PC-3 (cell line): ENCODE measurements around the gene KCNQ5. TPM values are rescaled to one million over a fixed set of nuclear protein-coding genes. Genes with fewer than 3 reads are reported as not detected.

ENCODE experiments used
- ATAC-seq: fragments of 200-7000 bp; cut with Tn5 transposase; 2 replicates; pipeline ENCODE4 v1.9.1; 2020; ENCODE audit warnings: mild to moderate bottlenecking, moderate library complexity
- BruUV-seq: library from RNA; stranded (reverse); fragments of 400-500 nt; replicated peaks from 2 replicates; lab custom pipeline; 2021; lab: Mats Ljungman, UMichigan
- CTCF ChIA-PET: fragments of 300-600 bp; sonication (Branson Sonifier 250); formaldehyde crosslinking; loops from one replicate; lab custom pipeline; 2022; ENCODE audit warnings: antibody characterized with exemption; lab: Charles Lee
- POLR2A ChIA-PET: fragments of 300-600 bp; sonication (Branson Sonifier 250); formaldehyde crosslinking; loops from one replicate; lab custom pipeline; 2022; ENCODE audit warnings: antibody characterized with exemption; ENCODE audit not compliant: unreplicated experiment; lab: Charles Lee
- DNase-seq: peaks from one replicate; pipeline ENCODE4 v3.0.0-alpha.2; 2015
- H2AFZ ChIP-seq: fragments of 300-600 bp; sonication (generic); 2 replicates; pipeline ENCODE4 v1.6.0; 2016; ENCODE audit warnings: antibody characterized with exemption, low read length
- H3F3A ChIP-seq: fragments of 300-600 bp; sonication (generic); one replicate; pipeline ENCODE4 v1.6.0; 2017; ENCODE audit warnings: antibody characterized with exemption, low read length, control low read depth, mild to moderate bottlenecking; ENCODE audit not compliant: unreplicated experiment
- H3K27ac ChIP-seq: fragments of 300-600 bp; sonication (generic); 2 replicates; pipeline ENCODE4 v1.5.1; 2016; ENCODE audit warnings: mild to moderate bottlenecking, low read length
- H3K27me3 ChIP-seq: fragments of 300-600 bp; sonication (generic); 2 replicates; pipeline ENCODE4 v1.6.1; 2016; ENCODE audit warnings: low read length, mixed read lengths
- H3K36me3 ChIP-seq: fragments of 300-600 bp; sonication (generic); 2 replicates; pipeline ENCODE4 v1.6.1; 2016; ENCODE audit warnings: low read depth, mixed run types, low read length, mixed read lengths
- H3K4me1 ChIP-seq: fragments of 300-600 bp; sonication (generic); 2 replicates; pipeline ENCODE4 v1.5.1; 2016; ENCODE audit warnings: low read length; ENCODE audit not compliant: insufficient read depth
- H3K4me2 ChIP-seq: fragments of 300-600 bp; sonication (generic); 2 replicates; pipeline ENCODE4 v1.6.0; 2016; ENCODE audit warnings: low read length
- H3K4me3 ChIP-seq: fragments of 300-600 bp; sonication (generic); 2 replicates; pipeline ENCODE4 v1.5.1; 2016; ENCODE audit warnings: mild to moderate bottlenecking, low read length, mixed read lengths
- H3K79me2 ChIP-seq: fragments of 300-600 bp; sonication (generic); 2 replicates; pipeline ENCODE4 v1.6.1; 2017; ENCODE audit warnings: low read length, mixed read lengths
- H3K9ac ChIP-seq: fragments of 300-600 bp; sonication (generic); 2 replicates; pipeline ENCODE4 v1.6.0; 2016; ENCODE audit warnings: mild to moderate bottlenecking, low read length
- H3K9me2 ChIP-seq: fragments of 300-600 bp; sonication (generic); replicated peaks from 2 replicates; pipeline ENCODE4 v1.6.1; 2016; ENCODE audit warnings: mixed run types, low read length, mixed read lengths
- H3K9me3 ChIP-seq: fragments of 300-600 bp; sonication (generic); 2 replicates; pipeline ENCODE4 v1.6.1; 2016; ENCODE audit warnings: low read length, mixed read lengths
- H4K20me1 ChIP-seq: fragments of 300-600 bp; sonication (generic); 2 replicates; pipeline ENCODE4 v1.6.1; 2016; ENCODE audit warnings: low read length, mixed read lengths
- EZH2 ChIP-seq: fragments of 300-600 bp; sonication (generic); IDR thresholded peaks from one replicate; pipeline ENCODE4 v1.6.1; 2017; ENCODE audit warnings: antibody characterized with exemption, mild to moderate bottlenecking, low read length; ENCODE audit not compliant: unreplicated experiment
- EZH2phosphoT487 ChIP-seq: fragments of 300-600 bp; sonication (generic); IDR thresholded peaks from 2 replicates; pipeline ENCODE4 v1.6.1; 2018; ENCODE audit warnings: mild to moderate bottlenecking, antibody characterized with exemption, low read length, borderline replicate concordance
- intact Hi-C: fragments of 100-400 bp; cut with micrococcal nuclease; formaldehyde crosslinking; loops from 2 replicates; pipeline ENCODE4 v1.9.0; 2023
- total RNA-seq: library from RNA; depleted of rRNA; stranded (reverse); fragments of >200 nt; gene quantifications from 2 replicates; pipeline ENCODE4 v1.2.3, GENCODE V29; 2014
- TF ChIP-seq, protein P1 (sequence below): fragments of 300-600 bp; sonication (generic); conservative IDR thresholded peaks from 2 replicates; pipeline ENCODE4 v1.5.1; 2017; ENCODE audit warnings: antibody characterized with exemption, low read depth, mild to moderate bottlenecking, low read length

Gene KCNQ5
- total RNA-seq, 1 experiment from 2014 or later: not detected

DNA sequence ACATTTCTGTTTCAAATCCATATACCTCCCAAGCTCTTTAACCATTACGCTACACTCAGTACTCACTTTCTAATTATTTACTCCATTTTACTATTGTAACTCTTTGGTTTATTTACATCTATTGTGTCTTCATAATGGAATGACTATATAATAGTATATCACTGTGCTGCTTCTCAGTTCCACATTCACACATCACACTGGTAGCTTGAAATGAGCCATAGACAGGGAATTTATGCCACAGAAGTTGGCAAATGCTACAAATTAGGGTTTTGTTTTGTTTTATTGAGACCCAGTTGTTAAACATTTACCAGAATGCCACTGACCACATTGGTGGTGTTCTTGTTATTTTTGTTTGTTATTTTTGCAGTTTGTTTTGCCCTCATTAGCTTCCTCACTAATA lies 213.9 kb downstream of the KCNQ5 start:
- intact Hi-C loops: no loop called here
- no peaks in the 10 kb centered on the region for H3K9me2 ChIP-seq
- H3K4me1 ChIP-seq: no peaks in the 10 kb centered on the region
- BruUV-seq: no TSS peak
- POLR2A ChIA-PET: no interaction called here
- no peaks in the 10 kb centered on the region for H3K36me3 ChIP-seq
- H3K9ac ChIP-seq: no peak overlapping the region
- H3K79me2 ChIP-seq: no peaks in the 10 kb centered on the region
- no peaks in the 10 kb centered on the region for H3K9me3 ChIP-seq
- no peak overlapping the region for H3K4me3 ChIP-seq
- H3F3A ChIP-seq: no peaks in the 10 kb centered on the region
- no peaks in the 10 kb centered on the region for H4K20me1 ChIP-seq
- no peak overlapping the region for H3K4me2 ChIP-seq
- DNase-seq (no peak), ATAC-seq (no peak)
- TF ChIP-seq EZH2 (no peak), EZH2phosphoT487 (no peak)
- TF ChIP-seq, protein P1, sequence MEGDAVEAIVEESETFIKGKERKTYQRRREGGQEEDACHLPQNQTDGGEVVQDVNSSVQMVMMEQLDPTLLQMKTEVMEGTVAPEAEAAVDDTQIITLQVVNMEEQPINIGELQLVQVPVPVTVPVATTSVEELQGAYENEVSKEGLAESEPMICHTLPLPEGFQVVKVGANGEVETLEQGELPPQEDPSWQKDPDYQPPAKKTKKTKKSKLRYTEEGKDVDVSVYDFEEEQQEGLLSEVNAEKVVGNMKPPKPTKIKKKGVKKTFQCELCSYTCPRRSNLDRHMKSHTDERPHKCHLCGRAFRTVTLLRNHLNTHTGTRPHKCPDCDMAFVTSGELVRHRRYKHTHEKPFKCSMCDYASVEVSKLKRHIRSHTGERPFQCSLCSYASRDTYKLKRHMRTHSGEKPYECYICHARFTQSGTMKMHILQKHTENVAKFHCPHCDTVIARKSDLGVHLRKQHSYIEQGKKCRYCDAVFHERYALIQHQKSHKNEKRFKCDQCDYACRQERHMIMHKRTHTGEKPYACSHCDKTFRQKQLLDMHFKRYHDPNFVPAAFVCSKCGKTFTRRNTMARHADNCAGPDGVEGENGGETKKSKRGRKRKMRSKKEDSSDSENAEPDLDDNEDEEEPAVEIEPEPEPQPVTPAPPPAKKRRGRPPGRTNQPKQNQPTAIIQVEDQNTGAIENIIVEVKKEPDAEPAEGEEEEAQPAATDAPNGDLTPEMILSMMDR: no peak
- no peaks in the 10 kb centered on the region for H3K27me3 ChIP-seq
- no peak overlapping the region for H3K27ac ChIP-seq
- no peak overlapping the region for H2AFZ ChIP-seq
- CTCF ChIA-PET: interaction anchor here (0.6 kb wide), 1 partner anchor 128 kb away, joined by 4 read pairs; no protein-coding TSS in a partner anchor

DNA sequence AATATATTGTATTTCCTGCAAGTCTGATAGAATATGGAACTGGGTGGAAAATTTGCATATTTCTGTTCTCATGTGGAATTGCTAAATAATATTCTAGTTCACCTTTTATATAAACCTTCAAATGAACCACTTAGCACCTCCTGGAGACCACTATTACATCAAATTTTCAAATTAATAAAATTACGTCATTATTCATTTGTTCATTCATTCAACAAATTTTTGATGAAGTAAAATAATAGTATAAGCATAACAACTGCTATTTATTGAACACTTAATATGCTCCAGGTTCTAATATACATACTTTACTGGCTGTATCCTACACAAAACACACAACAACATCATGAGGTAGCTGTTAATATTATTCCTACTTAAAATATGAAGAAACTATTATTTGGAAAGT lies 215.1 kb downstream of the KCNQ5 start:
- TF ChIP-seq EZH2 (no peak), EZH2phosphoT487 (no peak)
- TF ChIP-seq, protein P1: no peak
- Histone ChIP-seq H3K79me2 (no peaks in the 10 kb centered on the region), H3K4me3 (no peak overlapping the region), H3K4me1 (no peaks in the 10 kb centered on the region), H3K27me3 (no peaks in the 10 kb centered on the region), H3K9me2 (no peaks in the 10 kb centered on the region), H3F3A (no peaks in the 10 kb centered on the region), H3K4me2 (no peak overlapping the region), H3K36me3 (no peaks in the 10 kb centered on the region), H3K27ac (no peak overlapping the region), H3K9ac (no peak overlapping the region), H3K9me3 (no peaks in the 10 kb centered on the region), H4K20me1 (no peaks in the 10 kb centered on the region), H2AFZ (no peak overlapping the region)
- DNase-seq (no peak), ATAC-seq (no peak)
- POLR2A ChIA-PET: no interaction called here
- no TSS peak for BruUV-seq
- CTCF ChIA-PET: no interaction called here
- intact Hi-C loops: no loop called here

DNA sequence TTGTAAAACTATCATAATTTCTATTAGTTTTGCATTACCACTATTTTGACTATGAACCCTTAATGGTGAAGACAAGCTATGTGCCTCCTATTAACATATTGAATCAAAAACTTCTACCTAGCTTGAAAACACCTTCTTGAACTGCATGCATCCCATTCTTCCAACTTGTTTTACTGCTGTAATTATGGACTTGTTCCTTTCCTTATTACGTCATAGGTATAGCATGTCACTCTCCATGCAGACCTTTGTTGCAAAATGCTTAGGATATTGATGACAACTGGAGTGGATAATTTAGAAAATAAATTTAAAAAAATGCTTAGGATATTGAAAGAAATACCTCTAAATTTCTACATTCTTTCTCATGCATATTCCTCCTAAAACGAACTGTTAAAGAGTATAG lies 219.3 kb downstream of the KCNQ5 start:
- Histone ChIP-seq H4K20me1 (no peaks in the 10 kb centered on the region), H3K4me3 (no peak overlapping the region), H3K79me2 (no peaks in the 10 kb centered on the region), H3F3A (no peaks in the 10 kb centered on the region), H2AFZ (no peak overlapping the region), H3K27me3 (no peaks in the 10 kb centered on the region), H3K27ac (no peak overlapping the region), H3K4me2 (no peak overlapping the region), H3K4me1 (no peaks in the 10 kb centered on the region), H3K9ac (no peak overlapping the region), H3K36me3 (no peaks in the 10 kb centered on the region), H3K9me3 (no peaks in the 10 kb centered on the region), H3K9me2 (no peaks in the 10 kb centered on the region)
- TF ChIP-seq, protein P1: no peak
- TF ChIP-seq EZH2: no peak
- no peak for TF ChIP-seq EZH2phosphoT487
- POLR2A ChIA-PET: no interaction called here
- CTCF ChIA-PET: no interaction called here
- no TSS peak for BruUV-seq
- ATAC-seq (no peak), DNase-seq (no peak)
- intact Hi-C loops: no loop called here
